Retinal pigment epithelial cell (primary cell): ENCODE results near the gene EME1.

ENCODE experiments used
- DNase-seq: peaks from one replicate; pipeline ENCODE4 v3.0.0-alpha.2; 2010; ENCODE audit warnings: low read depth
- H3K4me3 ChIP-seq: 2 replicates; pipeline ENCODE4 v1.5.1; 2011; ENCODE audit warnings: mild to moderate bottlenecking, low read length, control low read depth, moderate library complexity
- CTCF ChIP-seq: conservative IDR thresholded peaks from 2 replicates; pipeline ENCODE4 v1.5.1; 2011; ENCODE audit warnings: low read depth, low read length, control low read depth, inconsistent platforms

The EME1 gene

GRCh38 chr17:50345432-50346312 lies 27.4 kb upstream of the EME1 start, which contains the start of gene XYLT2:
Gene XYLT2 (plus strand): TSS chr17:50346126. CDS start chr17:50346141, 15 bp downstream.
- TF ChIP-seq CTCF: no peak
- DNase-seq: peak; percentile 49
- peak within 1 kb of the TSS; percentile 79 for H3K4me3 ChIP-seq

GRCh38 chr17:50346313-50347116 lies 26.5 kb upstream of the EME1 start:
- DNase-seq: no peak
- no peak for TF ChIP-seq CTCF
- peak overlapping the region; percentile 79 for H3K4me3 ChIP-seq

- TF ChIP-seq CTCF: no peak
- DNase-seq: no peak
- peak overlapping the region; percentile 79 for H3K4me3 ChIP-seq
Measured at GRCh38 chr17:50347117-50347893, 25.7 kb upstream of the EME1 start.

- H3K4me3 ChIP-seq: no peak overlapping the region
- TF ChIP-seq CTCF: no peak
- no peak for DNase-seq
Measured at GRCh38 chr17:50347894-50348291, 25.1 kb upstream of the EME1 start.

- TF ChIP-seq CTCF: no peak
- no peak for DNase-seq
- no peak overlapping the region for H3K4me3 ChIP-seq
Measured at GRCh38 chr17:50348522-50349242, 24.3 kb upstream of the EME1 start.

- no peak overlapping the region for H3K4me3 ChIP-seq
- DNase-seq: no peak
- TF ChIP-seq CTCF: no peak
Measured at GRCh38 chr17:50349243-50349600, 23.8 kb upstream of the EME1 start.
